AML-193 (cell line): ENCODE measurements around the gene CXCR5.

ENCODE experiments used
- DNase-seq, 2 experiments: peaks; one replicate each; lab custom pipeline; 2025; lab: John Stamatoyannopoulos, UW

CXCR5 gene

DNA sequence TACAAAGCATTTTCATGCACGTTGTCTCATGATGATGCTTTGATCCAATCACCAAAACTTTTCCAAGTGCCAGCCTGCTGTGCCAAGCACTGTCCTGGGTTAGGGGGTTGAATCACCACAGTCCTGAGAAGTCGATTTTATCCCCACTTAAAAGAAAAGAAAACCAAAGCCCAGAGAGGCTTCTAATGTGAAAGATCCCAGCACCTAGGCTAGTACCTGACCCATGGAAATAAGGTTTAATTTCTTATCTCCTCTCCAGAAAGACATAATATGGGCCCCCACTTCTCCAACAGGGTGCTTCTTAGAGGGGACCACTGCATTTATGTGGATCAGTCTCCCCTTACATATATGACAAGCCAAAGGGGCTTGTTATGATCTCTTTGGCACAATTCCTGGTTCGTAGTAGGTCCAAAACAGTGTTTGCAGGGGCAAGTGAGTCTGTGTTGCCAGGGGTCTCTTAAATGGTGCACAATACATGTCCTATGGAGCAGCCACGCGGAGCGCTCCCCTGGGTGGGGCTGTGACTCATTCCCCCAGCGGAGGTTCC lies 43.9 kb downstream of the CXCR5 start:
- no peak for DNase-seq

DNA sequence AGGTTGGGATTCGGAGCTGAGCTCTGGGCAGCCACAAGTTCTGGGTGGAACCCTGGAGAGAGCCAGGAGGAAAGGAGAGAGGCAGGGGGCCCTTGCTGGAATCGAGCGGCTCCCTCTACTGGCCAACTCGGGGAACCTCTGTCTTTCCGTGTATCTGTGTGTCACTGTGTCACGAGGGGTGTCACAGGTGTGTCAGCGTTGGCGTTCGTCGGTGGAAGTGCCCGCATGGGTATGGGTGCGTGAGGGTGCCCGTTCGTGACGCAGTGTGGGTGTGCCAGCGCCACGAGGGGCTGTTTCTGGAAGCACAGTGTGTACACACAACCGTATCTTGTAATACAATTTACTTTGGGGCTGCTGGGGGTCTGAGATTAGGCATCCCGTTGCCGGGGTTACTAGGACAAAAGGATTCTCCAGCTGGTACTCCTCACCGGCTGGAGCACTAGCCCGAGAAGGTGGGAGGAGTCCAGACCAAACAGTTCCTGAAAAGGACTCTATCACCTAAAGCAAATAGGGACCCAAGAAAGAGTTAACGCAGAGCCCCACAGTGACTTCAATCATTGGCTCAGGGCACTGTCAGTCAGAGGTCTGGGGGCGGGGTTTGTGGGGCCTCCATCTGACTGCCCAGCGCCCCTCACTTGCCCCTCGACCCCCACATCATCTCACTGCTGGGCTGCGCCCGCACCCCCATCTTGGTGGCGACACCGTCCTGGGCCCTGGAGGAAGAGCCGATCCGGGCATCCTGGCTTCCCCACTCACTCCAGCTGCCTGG lies 44.6 kb downstream of the CXCR5 start:
- DNase-seq = peak; percentile 76 to 81

DNA sequence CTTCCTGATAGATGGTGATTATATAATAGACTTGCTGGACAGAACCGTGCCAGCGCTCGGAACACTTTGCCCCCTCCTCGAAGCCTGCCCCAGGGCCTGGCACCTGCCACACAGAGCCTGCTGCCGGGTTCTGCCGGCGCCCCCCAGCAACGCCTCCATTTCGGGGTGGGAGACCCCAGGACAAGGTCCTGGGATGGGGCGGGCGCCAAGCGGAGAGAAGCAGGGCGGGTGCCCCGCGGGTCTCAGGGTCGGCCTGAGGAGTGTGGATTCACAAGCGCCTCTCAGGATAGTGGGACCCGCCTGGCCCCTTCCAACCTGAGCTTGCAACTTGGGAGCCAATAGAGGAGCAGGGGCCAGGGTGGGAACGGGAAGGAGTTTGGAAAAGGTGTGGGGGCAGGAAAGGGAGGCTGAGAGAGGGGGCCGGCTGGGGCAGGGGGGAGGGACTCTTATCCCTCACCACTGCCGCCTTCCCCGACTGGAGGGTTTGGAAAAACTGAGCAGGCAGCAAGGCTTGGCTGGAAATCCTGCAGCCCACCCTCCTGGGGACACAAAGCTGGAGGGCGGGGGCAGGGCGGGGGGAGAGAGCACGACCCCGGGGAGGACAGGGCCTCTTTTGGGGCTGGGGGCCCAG lies 45.3 kb downstream of the CXCR5 start:
- peak in 1 of 2 experiments; percentile 46 for DNase-seq

GRCh38 chr11:118929501-118930093 lies 45.9 kb downstream of the CXCR5 start:
- DNase-seq = peak; percentile 66 to 69

GRCh38 chr11:118930094-118930712 lies 46.5 kb downstream of the CXCR5 start:
- peak; percentile 59 to 63 for DNase-seq

DNA sequence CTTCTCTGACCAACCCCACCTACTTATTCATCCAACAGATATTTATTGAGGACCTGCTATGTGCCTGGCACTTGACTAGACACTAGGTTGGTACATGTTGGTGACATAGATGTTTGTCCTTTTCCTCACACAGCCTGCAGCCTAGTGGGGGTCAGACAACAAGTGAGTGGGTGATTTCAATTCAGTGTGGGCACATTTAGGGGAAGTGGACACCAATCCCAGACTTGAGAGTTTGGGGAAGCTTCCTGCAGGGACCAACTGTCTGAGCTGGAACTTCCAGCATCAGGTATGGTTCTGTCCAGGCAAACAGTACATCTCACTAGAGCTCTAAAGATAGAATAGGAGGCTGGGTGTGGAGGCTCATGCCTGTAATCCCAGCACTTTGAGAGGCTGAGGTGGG lies 47.9 kb downstream of the CXCR5 start:
- no peak for DNase-seq

DNA sequence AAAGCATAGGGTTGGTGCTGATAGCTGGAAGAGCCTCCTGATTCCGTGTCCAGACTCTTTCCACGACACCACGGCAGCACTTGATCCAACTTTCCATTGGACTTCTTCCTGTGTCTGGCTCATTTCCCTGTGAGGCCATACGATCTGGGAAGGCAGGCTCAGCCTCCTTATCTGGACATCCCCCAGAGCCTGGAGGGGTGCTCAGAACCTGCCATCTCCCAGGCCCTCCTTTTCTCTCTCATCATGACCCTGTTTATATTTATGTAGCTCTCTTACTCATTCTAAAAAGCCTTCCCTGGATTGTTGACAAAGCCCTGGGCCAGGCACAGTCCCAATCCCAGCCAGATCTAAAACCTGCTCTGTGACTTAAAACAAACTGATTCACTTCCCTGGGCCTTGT lies 49.8 kb downstream of the CXCR5 start:
- DNase-seq = no peak

DNA sequence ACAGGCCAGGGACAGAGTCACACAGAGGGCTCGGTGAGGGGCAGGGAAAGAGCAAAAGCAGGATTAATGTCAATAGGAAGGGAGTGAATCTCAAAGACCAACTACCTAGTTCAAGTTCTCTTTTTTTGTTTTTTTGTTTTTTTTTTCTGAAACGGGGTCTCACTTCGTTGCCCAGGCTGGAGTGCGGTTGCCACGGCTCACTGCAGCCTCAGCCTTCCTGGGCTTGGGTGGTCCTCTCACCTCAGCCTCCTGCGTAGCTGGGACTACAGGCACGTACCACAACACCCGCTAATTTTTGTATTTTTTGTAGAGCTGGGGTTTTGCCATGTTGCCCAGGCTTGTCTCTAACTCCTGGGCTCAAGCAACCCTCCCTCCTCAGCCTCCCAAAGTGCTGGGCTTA lies 51.7 kb downstream of the CXCR5 start:
- DNase-seq = no peak

GRCh38 chr11:118938491-118939403 lies 55.1 kb downstream of the CXCR5 start:
- no peak for DNase-seq

- no peak for DNase-seq
Observed at GRCh38 chr11:118939404-118939915, 55.8 kb downstream of the CXCR5 start.

GRCh38 chr11:118939953-118940598 lies 56.4 kb downstream of the CXCR5 start:
- DNase-seq = peak; percentile 43 to 66

DNA sequence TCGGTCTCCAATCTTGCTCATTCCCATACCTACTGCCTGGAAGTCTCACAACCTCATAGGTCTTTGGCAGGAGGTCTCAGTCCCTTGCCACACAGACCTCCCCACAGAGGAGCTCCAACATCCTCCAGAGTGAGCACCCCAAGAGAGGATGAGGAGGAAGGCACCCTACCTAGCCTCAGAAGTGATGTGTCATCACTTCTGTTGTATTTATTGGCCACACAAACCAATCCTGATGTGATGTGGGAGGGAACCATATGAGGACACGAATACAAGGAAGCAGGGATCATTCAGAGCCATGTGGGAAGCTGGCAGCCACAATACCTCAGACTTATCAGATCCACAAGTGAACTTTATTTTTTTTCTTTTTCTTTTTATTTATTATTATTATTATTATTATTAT lies 63.4 kb downstream of the CXCR5 start:
- no peak for DNase-seq
